HG02610 (cell line): ENCODE data around the gene MUC5B.

ENCODE experiments used
- ATAC-seq: cut with Tn5 transposase; IDR thresholded peaks from one replicate; pipeline ENCODE4 v1.9.1; 2021; ENCODE audit warnings: mild to moderate bottlenecking, moderate library complexity; ENCODE audit not compliant: unreplicated experiment

The MUC5B gene

DNA sequence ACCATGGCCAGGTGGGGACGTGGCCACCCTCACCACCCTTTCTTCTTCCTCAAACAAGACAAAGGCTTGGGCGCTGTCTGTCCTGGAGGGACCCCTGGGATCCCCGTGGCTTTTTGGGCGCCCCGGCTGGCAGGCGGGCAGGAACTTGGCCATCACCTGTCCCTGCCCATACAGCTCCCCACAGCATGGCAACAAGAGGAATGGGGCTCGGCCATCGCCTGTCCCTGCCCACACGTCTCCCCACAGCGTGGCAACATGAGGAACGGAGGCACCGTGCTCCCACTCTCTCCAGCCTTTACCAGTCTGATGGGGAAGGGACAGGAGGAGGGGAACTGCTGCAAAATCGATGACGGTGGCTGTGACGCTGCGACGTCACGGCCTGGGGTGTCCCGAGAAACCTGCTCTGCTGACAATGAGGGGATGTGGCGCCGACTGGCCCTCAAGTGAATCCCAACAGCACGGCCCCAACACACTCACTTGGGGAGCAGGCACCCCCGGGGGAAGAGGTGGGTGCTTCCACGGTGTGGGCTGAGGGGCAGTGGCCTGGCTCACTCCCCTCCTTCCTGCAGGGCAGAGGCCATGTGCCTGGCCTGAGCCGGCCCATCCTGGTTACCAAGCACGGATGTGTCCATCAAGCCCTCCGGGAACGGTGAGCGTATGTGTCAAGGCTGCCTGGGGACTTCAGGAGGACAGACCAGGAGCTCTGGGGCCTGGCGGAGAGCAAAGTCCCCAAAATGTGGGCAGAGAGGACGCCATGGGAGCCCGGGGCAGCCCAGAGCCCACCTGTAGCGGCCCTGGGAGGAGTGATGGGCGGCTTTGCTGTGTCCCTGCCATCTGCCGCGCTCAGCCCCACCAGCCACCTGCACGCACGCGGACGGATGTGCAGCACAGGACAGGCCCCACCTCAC, 56.2 kb downstream of the MUC5B start:
- ATAC-seq = no peak

DNA sequence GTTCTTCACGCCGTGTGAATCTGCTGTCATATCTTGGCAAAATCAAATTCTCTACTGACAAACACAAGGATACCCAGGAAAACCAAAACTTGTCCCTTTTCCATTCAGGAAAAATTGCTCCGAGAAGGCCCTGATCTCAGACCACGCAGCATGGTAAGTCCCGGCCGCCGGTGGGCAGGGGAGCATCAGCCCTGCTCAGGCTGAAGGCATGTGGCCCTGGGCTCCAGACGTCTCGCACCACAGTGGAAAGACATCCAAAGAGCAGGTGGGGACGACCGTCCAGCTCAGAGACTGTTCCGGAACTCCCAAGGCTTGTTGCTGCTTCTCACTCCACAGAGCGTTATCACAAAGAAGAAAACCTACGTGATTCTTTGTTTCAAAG, 56.8 kb downstream of the MUC5B start:
- no peak for ATAC-seq

DNA sequence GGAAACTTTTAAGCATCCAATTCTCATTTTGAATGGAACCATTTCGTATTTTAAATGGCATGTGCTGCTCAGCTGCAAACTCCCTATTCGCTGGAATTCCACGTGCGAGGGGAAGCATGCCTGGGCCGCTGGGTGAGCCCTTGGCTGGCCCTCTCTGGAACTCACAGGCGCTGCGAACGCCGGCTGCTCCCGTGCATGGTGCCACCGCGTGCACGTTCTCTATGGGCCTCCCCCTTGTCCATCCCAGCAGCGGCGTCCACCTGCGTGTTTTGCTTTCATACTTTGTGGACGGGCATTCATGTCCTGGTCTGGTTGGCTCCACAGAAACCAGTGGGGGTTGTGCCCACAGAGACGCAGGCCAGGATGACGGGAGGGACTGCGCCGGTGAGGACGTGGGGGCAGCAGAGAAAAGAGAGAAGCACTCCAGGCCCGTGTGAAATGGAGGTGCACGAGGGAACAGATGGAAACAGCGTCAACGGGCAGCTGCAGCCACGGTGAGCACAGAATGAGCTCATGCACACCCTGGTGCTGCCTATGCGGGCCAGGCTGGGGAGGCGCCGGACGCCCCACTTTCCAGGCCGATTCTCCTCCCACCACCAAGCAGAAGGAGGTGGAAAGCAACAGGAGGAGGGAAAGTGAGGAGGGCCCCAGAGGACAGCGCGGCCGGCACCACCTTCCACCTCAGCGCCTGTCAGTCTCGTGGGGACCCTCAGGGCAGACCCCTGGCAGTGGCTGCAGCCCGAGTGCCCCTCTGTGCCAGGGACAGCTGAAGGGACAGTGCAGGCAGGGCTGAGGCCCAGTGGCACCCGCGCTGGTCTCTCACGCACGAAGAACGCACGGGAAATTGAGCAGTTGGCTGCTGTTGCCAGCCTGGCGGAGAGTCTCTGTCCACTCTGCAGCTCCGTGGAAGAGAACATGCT, 57.5 kb downstream of the MUC5B start:
- ATAC-seq = no peak

DNA sequence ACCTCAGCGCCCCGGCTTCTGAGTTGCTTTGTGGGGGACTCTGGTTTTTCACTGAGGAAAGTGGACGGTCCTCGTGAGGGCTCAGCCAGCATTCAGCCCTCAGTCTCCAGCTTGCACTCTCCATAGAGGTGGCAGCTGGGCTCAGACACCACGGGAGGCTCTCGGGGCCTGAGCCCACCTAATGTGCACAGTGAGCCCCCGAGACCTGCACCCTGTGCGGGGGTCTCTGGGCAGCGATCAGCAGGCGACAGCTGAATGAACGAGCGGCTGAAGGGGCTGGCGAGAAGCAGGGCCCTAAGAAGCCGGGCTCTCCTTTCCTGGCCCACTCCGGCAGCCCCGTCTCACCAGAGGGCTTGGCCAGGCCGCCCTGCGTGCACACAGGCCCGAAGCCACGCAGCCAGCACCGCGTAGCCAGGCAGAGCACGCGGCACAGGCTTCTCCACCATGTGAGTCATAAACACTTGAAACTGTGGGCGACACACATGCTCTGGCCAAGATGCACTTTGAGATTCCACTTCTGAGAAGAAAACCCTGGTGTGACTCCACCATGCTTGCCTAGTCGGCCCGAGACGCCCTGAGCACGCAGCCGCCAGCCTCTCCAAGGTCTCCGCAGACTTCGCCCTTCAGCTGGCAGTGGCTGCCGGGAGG, 58.6 kb downstream of the MUC5B start:
- no peak for ATAC-seq

DNA sequence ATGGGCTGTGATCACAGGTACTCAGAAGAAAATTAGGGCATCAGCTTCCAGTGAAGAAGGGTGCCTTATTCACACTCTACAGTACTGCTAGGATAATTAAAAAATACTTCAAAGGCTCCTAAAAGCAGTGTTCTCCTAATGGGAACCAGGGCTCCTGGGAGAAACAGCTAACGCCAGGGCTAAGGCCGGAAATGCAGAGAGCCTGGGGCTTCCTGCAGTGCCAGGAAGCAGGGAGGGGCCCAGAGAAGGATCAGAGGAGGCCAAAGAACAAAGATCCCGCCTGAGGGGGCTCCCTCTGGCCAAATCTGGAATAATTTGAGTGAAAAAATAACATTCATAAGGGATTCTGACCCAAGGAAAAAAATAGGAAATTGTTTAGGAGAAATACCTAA, 59.1 kb downstream of the MUC5B start:
- no peak for ATAC-seq

DNA sequence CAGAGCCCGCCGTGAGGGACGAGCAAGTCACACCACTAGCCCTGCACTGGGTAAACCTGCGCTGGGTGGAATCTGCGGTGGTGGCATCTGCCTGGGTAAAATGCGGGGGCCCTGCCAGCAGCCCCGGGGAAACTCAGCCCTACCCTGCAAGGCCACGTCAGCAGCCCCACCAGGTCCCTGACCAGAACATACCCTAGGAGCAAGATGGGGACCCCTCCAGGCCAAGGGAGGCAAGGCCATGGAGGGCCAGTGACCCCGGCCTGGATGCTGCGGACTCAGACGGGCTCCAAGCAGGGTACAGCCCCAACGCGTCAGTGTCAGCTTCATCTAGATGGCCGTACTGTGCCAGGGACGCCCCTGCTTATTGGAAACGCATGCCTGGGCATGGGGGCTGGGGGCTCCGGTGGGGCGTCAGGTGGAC, 60.2 kb downstream of the MUC5B start:
- ATAC-seq = no peak

DNA sequence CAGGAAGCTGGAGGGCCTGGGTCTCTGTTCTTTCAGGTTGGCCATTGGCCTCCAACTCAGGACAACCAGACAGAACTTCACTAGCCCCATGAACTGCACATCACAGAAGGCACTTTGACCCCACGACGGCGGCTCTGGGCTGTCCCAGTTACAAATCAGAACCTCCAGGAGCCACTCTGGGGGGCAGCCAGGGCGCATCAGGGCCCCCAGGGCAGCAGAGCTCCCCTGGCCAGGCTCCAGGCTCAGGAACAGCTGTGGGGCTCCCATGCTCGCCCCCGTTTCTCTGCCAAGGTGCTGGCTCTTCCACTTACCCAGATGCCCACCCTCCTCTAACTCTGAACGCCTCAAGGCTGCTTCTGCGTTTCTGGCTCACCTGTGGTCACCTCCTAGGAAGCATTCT, 61.0 kb downstream of the MUC5B start:
- ATAC-seq = no peak

DNA sequence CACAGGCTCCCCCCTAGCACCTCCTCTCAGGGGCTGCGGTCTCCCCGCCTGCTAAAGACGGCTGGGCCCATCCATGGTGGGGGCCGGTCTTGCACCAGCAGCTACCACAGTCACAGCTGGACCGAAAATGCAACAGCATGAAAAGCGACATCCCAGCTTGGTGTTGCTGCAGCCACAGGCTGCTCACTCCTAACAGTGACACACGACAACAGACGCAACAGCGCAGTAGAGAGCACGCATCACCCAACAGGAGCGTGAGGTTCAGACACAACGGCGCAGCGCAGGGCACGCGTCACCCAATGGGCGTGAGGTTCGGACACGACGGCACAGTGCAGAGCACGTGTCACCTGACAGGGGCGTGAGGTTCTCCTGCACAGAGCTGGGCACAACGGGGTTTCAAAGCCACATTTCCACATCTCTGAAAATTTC, 62.5 kb downstream of the MUC5B start:
- ATAC-seq = no peak

DNA sequence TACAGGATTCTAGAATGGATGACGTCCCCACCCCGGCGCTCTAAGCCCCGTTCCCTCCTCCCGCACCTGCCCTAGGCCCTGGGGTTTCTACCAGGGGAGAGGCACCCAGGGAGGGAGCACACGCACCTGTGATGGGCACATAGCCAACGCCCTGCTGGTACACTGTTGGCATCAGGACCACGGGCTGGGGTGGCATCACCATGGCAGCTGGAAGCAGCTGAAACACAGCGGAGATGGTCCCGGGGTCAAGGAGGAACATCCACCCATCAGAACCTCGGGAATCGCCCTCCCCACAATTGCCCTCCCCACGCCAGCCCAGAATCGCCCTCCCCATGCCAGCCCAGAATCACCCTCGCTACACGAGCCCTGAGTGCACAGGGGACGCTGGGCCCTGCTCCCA, 63.0 kb downstream of the MUC5B start:
- ATAC-seq = no peak

DNA sequence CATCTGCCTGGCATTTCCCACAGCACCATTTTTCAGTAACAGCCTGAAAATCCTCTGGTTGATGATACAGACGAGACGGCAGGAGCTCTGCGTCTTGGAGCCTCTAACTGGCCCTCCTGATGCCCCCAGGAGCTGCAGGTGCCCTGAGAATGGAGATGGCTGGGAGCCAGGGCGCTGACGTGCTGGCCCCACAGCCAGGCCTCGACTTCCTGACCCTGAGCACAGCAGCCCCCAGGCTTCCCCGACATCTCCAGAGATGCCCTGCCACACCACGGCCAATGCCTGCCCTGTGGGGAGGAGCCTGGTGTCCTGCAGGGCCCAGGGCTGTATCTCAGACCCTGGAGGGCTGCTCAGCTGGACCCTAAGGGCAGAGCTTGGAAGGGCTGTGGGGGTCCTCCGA, 65.1 kb downstream of the MUC5B start:
- no peak for ATAC-seq

DNA sequence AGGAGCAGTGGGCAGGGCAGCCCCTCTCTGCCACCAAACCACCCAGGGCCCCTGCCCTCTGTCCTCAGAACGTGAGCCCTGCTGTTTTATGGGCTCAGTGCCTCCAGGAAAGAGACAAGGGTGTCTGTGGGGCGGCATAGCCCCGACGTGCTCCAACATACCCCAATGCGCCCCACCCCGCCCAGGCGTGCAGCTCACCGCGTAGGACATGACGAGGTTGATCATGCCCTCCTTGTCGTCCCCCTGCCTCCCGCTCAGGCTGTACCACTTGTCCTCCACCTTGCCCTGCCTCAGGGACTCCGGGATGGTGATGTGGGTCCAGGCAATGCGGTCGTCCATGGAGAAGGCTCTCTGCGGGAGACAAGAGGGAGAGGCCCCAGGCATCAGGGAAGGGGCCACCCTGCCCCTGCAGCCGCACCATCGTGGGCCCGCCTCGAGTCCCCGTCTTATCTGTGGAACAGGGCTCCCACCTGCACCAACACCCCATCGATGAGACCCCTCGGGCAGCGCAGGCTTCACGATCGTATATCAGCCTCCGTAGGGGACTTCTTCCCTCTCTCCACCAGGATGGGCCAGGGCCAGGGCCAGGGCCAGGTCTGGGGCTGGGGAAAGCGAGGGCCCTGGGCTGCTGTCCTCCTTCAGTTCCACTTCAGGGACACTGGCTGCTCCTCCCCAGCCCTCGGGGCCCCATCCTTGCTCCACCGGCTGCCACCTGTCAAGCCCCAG, 65.7 kb downstream of the MUC5B start:
- no peak for ATAC-seq

DNA sequence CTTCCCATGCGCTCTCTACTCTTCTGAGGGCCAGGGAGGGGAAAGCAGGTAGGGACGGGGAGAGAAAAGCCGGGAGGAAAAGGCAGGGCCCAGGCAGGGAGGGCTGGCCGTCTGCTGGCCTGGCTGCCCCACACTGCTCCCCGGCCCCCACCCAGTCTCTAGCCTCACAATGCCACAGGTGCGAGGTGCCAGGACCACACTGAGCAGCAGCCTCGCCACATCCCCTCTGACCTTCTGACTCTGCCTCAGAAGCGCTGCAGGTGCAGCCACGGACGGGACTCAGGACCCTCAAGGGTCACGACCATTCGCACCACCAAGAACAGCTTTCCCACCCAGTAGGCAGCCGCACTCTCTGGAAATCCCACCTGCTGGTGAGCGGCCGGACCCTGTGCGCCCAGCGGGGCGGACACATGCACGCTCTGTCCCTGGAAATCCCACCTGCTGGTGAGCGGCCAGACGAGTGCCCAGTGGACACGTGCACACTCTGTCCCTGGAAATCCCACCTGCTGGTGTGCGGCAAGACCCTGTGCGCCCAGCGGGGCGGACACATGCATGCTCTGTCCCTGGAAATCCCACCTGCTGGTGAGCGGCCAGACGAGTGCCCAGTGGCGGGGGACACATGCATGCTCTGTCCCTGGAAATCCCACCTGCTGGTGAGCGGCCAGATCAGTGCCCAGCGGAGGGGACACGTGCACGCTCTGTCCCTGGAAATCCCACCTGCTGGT, 66.5 kb downstream of the MUC5B start:
- ATAC-seq = no peak

DNA sequence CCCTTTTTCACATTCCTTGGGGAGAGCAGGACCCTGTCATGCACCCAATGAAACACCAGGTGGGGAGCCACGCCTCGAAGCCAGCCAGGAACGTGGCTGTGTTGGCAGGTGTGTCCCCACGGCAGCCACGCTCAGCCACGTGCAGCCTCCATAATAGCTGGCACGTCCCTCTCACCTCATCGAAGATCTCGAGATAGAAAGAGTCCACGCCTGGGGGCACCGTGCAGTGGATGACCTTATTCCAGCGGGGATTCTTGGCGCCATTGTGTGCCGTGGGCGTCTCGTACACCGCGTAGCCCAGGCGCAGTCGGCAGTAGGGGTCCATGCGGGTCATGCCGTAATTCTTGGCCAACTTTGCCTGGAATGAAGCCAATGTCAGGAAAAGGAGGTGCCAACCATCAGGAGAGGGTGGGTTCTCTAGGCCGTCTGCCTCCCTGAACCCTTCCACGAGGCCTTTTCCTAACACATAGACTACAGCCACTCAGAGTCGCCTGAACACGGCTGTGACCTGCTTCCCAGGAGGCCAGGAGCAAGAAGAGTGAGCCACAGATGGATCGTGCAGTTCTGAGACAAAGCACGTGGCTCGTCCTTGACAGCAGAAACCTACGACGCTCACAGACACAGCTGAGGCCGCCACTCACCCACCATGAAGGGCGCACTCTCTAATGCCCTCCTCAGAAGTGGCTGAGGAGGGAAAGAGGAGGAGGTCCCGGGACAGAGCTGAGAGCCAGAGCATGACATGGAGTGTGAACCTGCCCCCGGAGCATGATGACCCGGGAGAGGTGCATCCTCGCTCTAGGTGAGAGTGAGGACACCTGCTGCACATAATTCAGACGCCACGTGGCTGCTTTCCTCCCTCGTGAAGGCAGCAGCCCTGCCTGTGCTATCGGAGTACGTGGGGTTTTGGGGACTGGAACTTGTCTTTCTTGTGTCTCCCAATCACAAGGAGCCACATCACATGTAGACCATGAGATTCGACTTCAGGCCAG, 67.5 kb downstream of the MUC5B start:
- no peak for ATAC-seq

DNA sequence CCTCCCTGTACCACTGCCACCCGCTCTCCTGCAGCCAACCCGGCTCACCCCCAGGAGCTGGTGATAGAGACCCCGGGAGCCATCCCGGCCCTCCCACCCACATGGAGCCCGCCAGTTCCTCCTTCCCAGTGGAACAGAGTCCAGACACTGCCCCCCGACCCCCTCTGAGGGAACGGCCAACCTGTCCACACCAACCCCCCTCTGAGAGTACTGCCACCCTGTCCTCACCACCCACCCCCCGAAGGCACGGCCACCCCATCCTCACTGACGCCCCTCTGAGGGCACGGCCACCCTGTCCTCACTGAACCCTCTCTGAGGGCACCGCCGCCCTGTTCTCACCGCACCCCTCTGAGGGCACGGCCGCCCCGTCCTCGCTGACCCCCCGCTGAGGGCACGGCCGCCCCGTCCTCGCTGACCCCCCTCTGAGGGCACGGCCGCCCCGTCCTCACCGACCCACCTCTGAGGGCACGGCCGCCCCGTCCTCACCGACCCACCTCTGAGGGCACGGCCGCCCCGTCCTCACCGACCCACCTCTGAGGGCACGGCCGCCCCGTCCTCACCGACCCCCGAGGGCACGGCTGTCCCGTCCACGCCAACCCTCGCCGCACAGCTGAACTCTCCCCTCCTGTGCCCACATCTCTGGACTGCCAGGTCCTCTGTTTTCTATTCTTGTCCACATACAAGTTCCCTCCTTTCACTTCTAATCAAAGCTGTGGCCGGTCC, 68.6 kb downstream of the MUC5B start:
- no peak for ATAC-seq

DNA sequence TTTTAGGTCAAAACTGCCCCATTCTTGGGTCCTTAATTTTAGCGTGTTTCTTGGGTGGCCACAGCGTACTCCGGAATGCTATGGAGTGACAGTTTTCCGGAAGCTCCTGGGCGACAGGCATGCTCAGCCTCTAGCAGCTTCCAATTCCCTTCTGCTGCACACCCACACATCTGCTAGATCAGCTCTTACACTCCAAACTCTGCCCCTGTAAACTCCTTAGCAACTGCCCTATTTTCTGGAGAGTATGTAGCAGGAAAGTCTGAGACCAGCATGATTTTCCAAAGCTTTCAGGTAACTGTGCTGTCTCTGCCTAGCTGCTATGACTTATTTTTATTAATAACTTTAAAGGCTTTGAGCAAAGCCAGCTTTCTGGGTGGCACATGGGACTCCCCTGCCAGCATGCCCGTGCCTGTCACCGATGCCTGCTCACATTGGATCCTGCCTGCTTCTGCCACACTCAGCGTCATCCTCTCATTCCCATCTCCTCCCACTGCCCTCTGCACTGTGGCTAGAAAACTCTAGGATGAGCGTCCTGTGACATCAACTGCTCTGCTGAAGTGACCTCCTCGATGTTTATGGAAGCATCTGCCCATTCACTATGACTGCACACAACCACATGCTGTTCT, 69.3 kb downstream of the MUC5B start:
- ATAC-seq = no peak

DNA sequence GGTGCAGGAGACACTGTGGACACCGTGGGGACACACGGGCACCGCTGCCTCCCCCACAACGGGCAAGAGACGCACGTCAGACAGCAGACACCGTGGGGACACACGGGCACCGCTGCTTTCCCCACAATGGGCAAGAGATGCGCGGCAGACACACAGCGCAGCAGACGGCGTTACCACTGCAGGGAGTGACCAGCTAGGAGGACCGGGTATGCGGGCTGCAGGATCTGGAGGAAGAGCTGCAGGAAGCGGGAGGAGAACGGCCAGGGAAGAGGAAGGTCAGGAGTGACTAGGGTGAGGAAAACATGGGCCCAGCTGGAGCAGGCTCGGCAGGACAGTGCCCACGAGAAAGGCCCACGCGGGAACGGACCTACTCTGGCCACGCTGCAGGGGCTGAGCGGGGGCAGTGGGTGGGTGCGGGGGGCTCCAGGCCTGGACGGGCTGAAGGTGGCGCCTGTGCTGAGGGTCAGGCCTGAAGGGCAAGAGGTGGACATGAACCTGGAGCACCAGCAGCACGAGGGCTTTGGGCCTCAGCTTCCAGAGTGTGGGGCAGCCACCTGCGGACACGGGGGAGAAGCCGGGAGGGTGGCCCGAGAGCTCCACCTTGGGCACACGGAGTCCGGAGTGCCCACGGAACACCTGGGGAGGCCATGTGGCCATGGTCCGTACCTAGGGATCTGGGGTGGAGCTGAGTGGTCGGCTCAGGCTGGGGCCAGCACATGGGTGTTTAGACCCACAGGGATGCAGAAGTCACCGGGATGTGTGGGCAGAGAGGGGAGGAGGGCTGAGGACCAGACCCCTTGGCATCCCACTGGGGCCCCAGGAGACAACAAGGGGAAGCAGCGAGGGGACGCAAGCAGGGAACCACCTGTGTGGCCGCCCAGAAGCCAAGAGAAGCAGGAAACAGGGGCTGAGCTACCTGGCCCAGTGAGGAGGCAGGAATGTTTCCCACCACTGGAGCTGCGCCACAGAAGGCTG, 70.1 kb downstream of the MUC5B start:
- ATAC-seq = no peak

DNA sequence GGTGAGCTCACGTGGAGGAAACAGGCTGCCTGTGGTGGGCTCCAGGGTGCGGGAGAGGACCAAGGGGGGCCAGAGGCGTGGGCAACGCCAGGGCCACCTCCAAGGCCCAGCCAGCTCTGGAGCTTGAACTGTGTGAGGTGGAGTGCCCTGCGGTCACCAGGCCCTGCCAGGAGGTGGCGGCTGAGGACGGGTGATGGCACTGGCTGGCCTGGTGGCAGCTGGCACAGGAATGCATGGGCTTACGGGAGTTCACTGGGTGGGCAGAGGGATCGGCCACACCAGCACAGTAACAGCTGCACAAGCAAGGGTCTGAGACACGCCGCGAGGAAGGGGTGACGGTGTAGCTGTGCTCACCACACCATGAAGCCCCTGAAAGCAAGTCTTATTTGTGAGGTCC, 70.8 kb downstream of the MUC5B start:
- no peak for ATAC-seq
